Glutamatergic neuron (in vitro differentiated cells): ENCODE measurements around the gene MEDAG. TPM values are rescaled to one million over a fixed set of nuclear protein-coding genes. Genes with fewer than 3 reads are reported as not detected.

Experiments used
- DNase-seq: peaks from one replicate; pipeline ENCODE4 v3.0.0; 2022
- H3K27ac Mint-ChIP-seq: one replicate; pipeline ENCODE4 v1.8.0; 2020; ENCODE audit warnings: mild to moderate bottlenecking, mixed read lengths, inconsistent platforms; ENCODE audit not compliant: unreplicated experiment
- H3K27me3 Mint-ChIP-seq: one replicate; pipeline ENCODE4 v1.8.0; 2020; ENCODE audit warnings: mild to moderate bottlenecking, moderate library complexity, mixed read lengths, inconsistent platforms; ENCODE audit not compliant: unreplicated experiment
- H3K36me3 Mint-ChIP-seq: one replicate; pipeline ENCODE4 v1.8.0; 2020; ENCODE audit warnings: mild to moderate bottlenecking, mixed read lengths, inconsistent platforms; ENCODE audit not compliant: unreplicated experiment
- H3K4me1 Mint-ChIP-seq: one replicate; pipeline ENCODE4 v1.8.0; 2020; ENCODE audit warnings: mild to moderate bottlenecking, low read depth, mixed read lengths, inconsistent platforms; ENCODE audit not compliant: unreplicated experiment
- H3K4me3 Mint-ChIP-seq: one replicate; pipeline ENCODE4 v1.8.0; 2020; ENCODE audit warnings: mild to moderate bottlenecking, mixed read lengths, inconsistent platforms; ENCODE audit not compliant: unreplicated experiment
- H3K9me3 Mint-ChIP-seq: one replicate; pipeline ENCODE4 v1.8.0; 2020; ENCODE audit warnings: mild to moderate bottlenecking, moderate library complexity, mixed read lengths, inconsistent platforms; ENCODE audit not compliant: unreplicated experiment
- CTCF ChIP-seq: fragments of 200-600 bp; sonication (generic); IDR thresholded peaks from one replicate; pipeline ENCODE4 v1.5.0; 2021; ENCODE audit not compliant: partially characterized antibody, unreplicated experiment
- total RNA-seq: library from RNA; stranded (reverse); fragmentation: NEBNext Ultra II Directional; extraction: Animal tissue kit (Norgen Biotek cat#: 25700); gene quantifications from one replicate; pipeline ENCODE4 v1.2.1, GENCODE V29; 2021; ENCODE audit not compliant: unreplicated experiment

MEDAG gene
- total RNA-seq, 1 donor from 2014 or later: 0.51 TPM

- no peak for DNase-seq
- peaks cover 7% of the 10 kb centered on the region for H3K36me3 Mint-ChIP-seq
- no peak for TF ChIP-seq CTCF
- no peaks in the 10 kb centered on the region for H3K27me3 Mint-ChIP-seq
- H3K4me3 Mint-ChIP-seq: no peak overlapping the region
- H3K4me1 Mint-ChIP-seq: peaks cover 33% of the 10 kb centered on the region
- peaks cover 2% of the 10 kb centered on the region for H3K9me3 Mint-ChIP-seq
- no peak overlapping the region for H3K27ac Mint-ChIP-seq
These were observed 28.7 kb upstream of the MEDAG start for GRCh38 chr13:30877335-30877734.

GRCh38 chr13:30880151-30880855 lies 25.8 kb upstream of the MEDAG start:
- H3K36me3 Mint-ChIP-seq: peaks cover 7% of the 10 kb centered on the region
- H3K4me3 Mint-ChIP-seq: no peak overlapping the region
- H3K27me3 Mint-ChIP-seq: no peaks in the 10 kb centered on the region
- no peak for DNase-seq
- H3K9me3 Mint-ChIP-seq: peaks cover 2% of the 10 kb centered on the region
- H3K4me1 Mint-ChIP-seq: peaks cover 13% of the 10 kb centered on the region
- no peak for TF ChIP-seq CTCF
- no peak overlapping the region for H3K27ac Mint-ChIP-seq

- peaks cover 13% of the 10 kb centered on the region for H3K4me1 Mint-ChIP-seq
- H3K27ac Mint-ChIP-seq: no peak overlapping the region
- no peak for DNase-seq
- H3K36me3 Mint-ChIP-seq: peaks cover 7% of the 10 kb centered on the region
- H3K4me3 Mint-ChIP-seq: no peak overlapping the region
- no peak for TF ChIP-seq CTCF
- H3K27me3 Mint-ChIP-seq: no peaks in the 10 kb centered on the region
- H3K9me3 Mint-ChIP-seq: peaks cover 2% of the 10 kb centered on the region
These were observed 25.3 kb upstream of the MEDAG start for GRCh38 chr13:30880856-30881155.

DNA sequence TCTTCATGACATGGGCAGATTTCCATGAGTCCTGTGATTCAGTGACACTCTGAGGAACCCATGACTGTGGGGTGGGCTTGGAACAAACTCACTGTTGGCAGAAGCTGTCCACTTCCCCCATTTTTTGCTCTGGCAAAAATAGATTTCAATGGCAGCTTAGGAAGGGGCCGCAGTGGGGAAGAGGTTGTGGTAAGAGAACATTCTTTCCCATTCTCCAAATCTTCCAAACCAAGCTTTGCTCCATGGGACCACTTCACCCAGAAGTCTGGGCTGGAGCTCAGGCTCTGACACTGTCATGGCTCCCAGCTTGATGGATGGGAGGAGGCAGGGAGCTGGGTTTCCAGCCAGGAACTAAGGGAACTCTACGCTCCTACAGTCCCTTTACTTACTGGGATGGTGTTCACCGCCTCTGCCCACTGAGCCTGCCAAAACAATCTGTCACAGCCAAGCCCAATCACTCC lies 24.9 kb upstream of the MEDAG start:
- H3K4me3 Mint-ChIP-seq: no peak overlapping the region
- peaks cover 13% of the 10 kb centered on the region for H3K4me1 Mint-ChIP-seq
- DNase-seq: no peak
- no peak overlapping the region for H3K27ac Mint-ChIP-seq
- H3K27me3 Mint-ChIP-seq: no peaks in the 10 kb centered on the region
- H3K9me3 Mint-ChIP-seq: peaks cover 2% of the 10 kb centered on the region
- TF ChIP-seq CTCF: no peak
- peaks cover 7% of the 10 kb centered on the region for H3K36me3 Mint-ChIP-seq

DNA sequence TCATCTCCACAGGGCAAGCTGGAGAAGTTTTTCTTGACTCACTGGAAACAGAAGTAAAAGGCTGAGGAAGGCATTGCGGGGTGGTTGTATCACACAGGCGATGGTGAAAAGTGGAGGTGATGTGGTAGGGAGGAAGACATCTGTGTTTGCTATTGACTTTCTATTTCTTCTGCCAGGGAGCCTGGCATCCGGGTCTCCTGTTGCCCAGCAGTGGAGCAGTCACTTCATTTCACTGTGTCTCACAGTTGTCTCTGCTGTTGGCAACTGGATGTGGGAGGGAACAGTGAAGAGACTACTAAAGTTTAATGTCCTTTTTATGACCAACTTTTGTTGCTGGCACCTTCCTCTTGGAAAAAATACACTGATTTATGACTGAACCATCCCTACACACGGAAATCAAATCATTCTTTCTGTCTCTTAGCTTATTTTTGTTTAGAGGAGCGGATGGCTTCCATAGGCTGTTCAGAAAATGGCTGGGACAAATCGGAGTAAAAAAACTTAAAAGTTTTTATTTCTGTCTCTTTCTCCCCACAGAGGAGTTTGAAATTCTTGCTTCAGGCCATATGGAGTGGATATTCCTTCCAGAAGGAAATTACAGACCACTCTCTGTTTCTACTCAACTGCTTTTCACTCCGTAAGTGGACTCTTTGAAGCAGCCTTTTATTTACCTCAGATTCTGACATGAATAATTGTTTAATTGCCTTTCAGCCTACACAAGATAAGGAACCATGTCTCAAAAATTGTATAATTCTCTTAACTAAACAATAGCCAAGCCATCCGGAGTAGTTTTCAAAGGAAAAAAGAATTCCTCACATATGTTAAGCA lies 23.8 kb upstream of the MEDAG start:
- Mint-ChIP-seq H3K4me1 (peaks cover 13% of the 10 kb centered on the region), H3K9me3 (peaks cover 2% of the 10 kb centered on the region), H3K4me3 (no peak overlapping the region), H3K27ac (no peak overlapping the region), H3K27me3 (no peaks in the 10 kb centered on the region), H3K36me3 (peaks cover 7% of the 10 kb centered on the region)
- TF ChIP-seq CTCF: no peak
- DNase-seq: no peak
